Stimulated activated CD4-positive, alpha-beta T cell treated with anti-CD3 and anti-CD28 coated beads, Interleukin-1b, Interleukin-23, amount 100 ng/mL, for 4 hours (primary cell): ENCODE measurements around the gene TEX2.

Source experiments
- DNase-seq, 2 donors: peaks; one replicate each; pipeline ENCODE4 v3.0.0-alpha.2; 2020; ENCODE audit warnings: low read depth in 2 of 2

The TEX2 gene

GRCh38 chr17:64160378-64160777, 102.7 kb downstream of the TEX2 start:
- no peak for DNase-seq

GRCh38 chr17:64158831-64159590, 104.0 kb downstream of the TEX2 start:
- DNase-seq: no peak

- no peak for DNase-seq
These were observed 104.7 kb downstream of the TEX2 start for GRCh38 chr17:64158406-64158805.

DNA sequence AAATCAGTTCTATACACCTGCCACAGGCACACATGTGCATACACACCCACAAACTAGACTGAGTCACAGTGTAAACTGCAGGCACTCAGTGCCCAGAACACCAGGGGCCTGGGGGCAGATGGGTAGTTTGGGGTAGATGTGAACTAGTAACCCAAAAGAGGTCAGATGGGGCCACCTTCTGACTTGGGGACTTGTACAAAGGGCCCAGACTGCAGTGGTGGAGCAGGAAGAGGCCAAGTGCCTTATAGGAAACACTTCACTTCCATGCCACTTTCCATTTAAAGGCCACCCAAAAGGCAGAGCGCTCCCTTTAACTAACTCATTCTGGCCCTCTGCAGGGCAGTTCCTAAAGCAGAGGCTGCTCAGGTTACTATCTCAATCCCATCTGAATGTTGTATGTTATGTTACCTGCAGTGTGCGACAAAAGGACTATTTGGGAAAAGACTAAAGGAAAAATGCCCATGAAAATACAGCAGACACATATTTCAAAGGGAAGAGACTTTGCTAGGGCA, 105.3 kb downstream of the TEX2 start:
- DNase-seq: no peak

DNA sequence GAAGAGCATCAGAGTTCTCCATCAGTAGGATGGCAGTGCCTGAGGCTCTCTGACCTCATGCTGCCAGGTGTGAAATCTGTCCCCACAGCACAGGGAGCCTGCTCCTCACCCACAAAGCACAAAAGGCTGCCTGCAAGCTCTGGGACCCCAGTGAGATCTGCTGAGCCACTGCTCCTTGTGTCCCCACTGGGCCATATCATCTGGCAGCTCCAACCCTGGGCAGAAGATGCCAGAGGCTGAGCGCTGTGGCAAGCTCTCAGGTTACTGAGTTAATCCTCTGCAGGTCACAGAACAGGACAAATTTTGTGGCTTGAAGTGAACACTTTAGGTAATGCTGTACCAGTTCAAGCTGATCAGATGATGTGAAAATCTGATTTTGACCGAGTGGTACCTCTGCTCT, 106.4 kb downstream of the TEX2 start:
- no peak for DNase-seq

- no peak for DNase-seq
These were observed 107.1 kb downstream of the TEX2 start for GRCh38 chr17:64155751-64156544.

DNA sequence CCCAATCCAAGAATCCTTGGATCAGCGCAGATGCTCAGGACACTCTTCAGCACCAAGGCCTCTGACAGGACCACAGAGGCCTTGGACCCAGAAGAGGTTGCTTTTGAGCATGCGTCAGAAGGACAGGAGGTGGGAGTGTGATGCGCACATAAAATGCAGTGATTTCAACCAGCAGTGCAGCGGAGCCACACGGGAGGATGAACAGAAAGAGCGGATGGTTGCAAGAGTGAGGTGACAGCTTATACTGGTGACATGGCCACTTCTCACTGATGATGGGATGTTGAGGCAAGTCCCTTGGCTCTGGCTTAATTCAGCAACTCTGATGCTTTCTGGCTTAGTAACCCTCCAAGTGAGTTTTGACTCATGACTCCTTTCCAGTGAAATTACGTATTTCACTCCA, 107.9 kb downstream of the TEX2 start:
- no peak for DNase-seq

DNA sequence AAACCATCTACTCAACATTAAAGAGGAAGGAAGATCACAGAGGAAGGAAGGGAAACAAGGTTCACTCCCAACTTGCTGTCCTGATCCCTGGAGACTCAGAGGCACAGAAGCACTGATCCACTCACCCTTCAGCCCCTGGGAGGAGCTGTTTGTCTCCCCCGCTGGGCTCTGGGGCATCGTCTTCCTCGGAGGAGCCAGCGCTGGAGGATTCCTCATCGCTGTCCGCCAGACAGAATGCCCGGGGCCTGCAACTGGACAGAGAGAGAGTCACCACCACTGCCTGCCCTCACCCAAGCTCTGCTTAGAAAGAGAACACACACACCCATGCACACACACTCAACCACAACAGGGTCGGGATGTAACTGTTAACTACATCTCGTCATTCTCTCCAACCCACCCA, 108.3 kb downstream of the TEX2 start:
- no peak for DNase-seq

- DNase-seq: no peak
These were observed 108.8 kb downstream of the TEX2 start for GRCh38 chr17:64154313-64154695.

DNA sequence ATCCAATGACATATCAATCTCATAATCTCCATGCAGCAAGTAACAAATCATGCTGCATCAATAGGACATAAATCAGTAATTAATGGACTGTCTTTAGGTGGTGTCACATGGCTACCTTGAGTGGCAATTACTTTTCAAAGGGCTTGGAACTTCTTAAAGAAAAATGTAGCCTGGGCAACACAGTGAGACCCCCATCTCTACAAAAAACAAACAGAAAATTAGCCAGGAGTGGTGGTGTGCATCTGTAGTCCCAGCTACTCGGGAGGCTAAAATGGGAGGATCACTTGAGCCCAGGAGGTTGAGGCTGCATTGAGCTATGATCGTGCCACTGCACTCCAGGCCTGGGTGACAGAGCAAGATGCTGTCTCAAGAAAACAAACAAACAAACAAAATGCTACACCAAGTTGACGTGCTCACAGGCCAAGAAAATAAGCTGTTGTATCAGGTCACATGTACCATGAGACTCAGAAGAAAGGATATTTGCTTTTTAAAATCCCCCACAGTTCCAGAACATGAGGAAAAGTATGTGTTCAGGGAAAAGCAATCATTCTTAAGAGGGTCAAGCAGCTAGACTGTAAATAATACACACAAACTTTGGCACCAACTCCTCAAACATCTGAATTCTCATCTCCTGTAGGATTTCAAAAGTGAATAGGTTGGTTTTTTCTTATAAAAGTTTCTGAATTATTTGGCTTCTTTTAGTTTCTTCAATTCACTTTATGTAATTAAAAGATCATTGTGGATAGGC, 109.3 kb downstream of the TEX2 start:
- DNase-seq: no peak

- no peak for DNase-seq
These were observed 110.5 kb downstream of the TEX2 start for GRCh38 chr17:64152428-64153125.

DNA sequence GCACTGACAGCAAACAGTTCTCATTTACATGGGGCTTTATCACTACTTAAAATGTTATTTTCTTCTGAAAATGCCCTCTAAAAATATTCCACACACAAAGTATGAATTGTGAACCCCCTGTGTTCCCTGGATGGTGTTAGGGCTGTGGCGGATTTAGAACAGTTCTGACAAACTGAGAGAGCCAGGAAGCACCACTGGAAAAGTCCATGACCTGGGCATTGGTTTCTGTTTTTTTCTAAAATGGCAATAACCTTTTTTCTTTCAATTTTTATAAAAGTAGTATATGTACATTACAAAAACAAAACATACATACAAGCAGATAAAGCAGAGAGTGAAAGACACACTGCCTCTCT, 112.1 kb downstream of the TEX2 start:
- DNase-seq: no peak

GRCh38 chr17:64150237-64151015, 112.6 kb downstream of the TEX2 start:
- DNase-seq: no peak

- DNase-seq: no peak
These were observed 113.9 kb downstream of the TEX2 start for GRCh38 chr17:64149196-64149595.

GRCh38 chr17:64148699-64149098, 114.4 kb downstream of the TEX2 start:
- DNase-seq: no peak

GRCh38 chr17:64148017-64148631, 114.9 kb downstream of the TEX2 start:
- no peak for DNase-seq

- DNase-seq: no peak
These were observed 115.7 kb downstream of the TEX2 start for GRCh38 chr17:64147110-64148016.

- no peak for DNase-seq
These were observed 116.5 kb downstream of the TEX2 start for GRCh38 chr17:64146418-64147109.
